T47D (cell line): Measurements from ENCODE around the gene FCRLA.
"Not testable (repeated sequence)": the region's sequence is repeated elsewhere in the genome, so short reads cannot be mapped to it uniquely, and the experiment has no call there.

Experiments
- DNase-seq, 2 experiments: peaks; one replicate each; pipeline versions ENCODE4 v3.0.0 to v3.0.0-alpha.2; 2011 to 2012; ENCODE audit warnings: low read depth in 1 of 2, low spot score in 1 of 2
- JUND ChIP-seq: IDR thresholded peaks from 2 replicates; pipeline ENCODE4 v1.6.1; 2012; ENCODE audit warnings: low read depth
- in situ Hi-C: cut with HindIII; loops from 2 replicates; pipeline ENCODE4 v1.10.0; 2016; ENCODE audit warnings: low sequenced_read_pairs, low pct_unique_long_range_greater_than_20kb

The FCRLA gene

GRCh38 chr1:161706482-161707347, at the start of gene FCRLA:
TSS of gene FCRLA (plus strand) at chr1:161707229. CDS start at chr1:161707265, 36 bp downstream.
- in situ Hi-C loops, result no loop called here
- no peak for DNase-seq
- TF ChIP-seq JUND, result no peak

GRCh38 chr1:161658524-161658923, 48.5 kb upstream of the FCRLA start:
- in situ Hi-C loops, DNase-seq: not testable (repeated sequence)

GRCh38 chr1:161661660-161662311, 45.2 kb upstream of the FCRLA start:
- DNase-seq, in situ Hi-C loops: not testable (repeated sequence)

- in situ Hi-C loops, result not testable (repeated sequence)
Measured at GRCh38 chr1:161662684-161663339, 44.2 kb upstream of the FCRLA start, which contains the start of gene FCGR2B. TSS of gene FCGR2B (plus strand) at chr1:161663143. CDS start at chr1:161663242, 99 bp downstream.

GRCh38 chr1:161663569-161663968, 43.5 kb upstream of the FCRLA start:
- in situ Hi-C loops, result not testable (repeated sequence)

More at GRCh38 chr1:161662684-161663339, 44.2 kb upstream of the FCRLA start, which contains the start of gene FCGR2B:
- DNase-seq, result not testable (repeated sequence)

GRCh38 chr1:161664689-161665088, 42.3 kb upstream of the FCRLA start:
- DNase-seq, in situ Hi-C loops: not testable (repeated sequence)

More at GRCh38 chr1:161663569-161663968, 43.5 kb upstream of the FCRLA start:
- not testable (repeated sequence) for DNase-seq

GRCh38 chr1:161671045-161672020, 35.7 kb upstream of the FCRLA start:
- in situ Hi-C loops, result not testable (repeated sequence)

GRCh38 chr1:161673437-161673836, 33.6 kb upstream of the FCRLA start:
- DNase-seq, in situ Hi-C loops: not testable (repeated sequence)

More at GRCh38 chr1:161671045-161672020, 35.7 kb upstream of the FCRLA start:
- not testable (repeated sequence) for DNase-seq

GRCh38 chr1:161674447-161674846, 32.6 kb upstream of the FCRLA start:
- DNase-seq, in situ Hi-C loops: not testable (repeated sequence)

GRCh38 chr1:161674908-161675307, 32.1 kb upstream of the FCRLA start:
- DNase-seq, in situ Hi-C loops: not testable (repeated sequence)

GRCh38 chr1:161676441-161676840, 30.6 kb upstream of the FCRLA start:
- TF ChIP-seq JUND, result no peak
- in situ Hi-C loops, result no loop called here
- DNase-seq, result no peak
